ENCODE results near the gene PKP2.
"Not testable (repeated sequence)": the region's sequence is repeated elsewhere in the genome, so short reads cannot be mapped to it uniquely, and the experiment has no call there.

Gene PKP2

GRCh38 chr12:32895688-32896431, 717 bp downstream of the PKP2 start:
- DNase-seq: no peak

GRCh38 chr12:32894566-32894965, 2.0 kb downstream of the PKP2 start:
- DNase-seq: no peak

GRCh38 chr12:32893458-32893857, 3.1 kb downstream of the PKP2 start:
- DNase-seq: no peak

GRCh38 chr12:32893043-32893442, 3.5 kb downstream of the PKP2 start:
- DNase-seq: no peak

GRCh38 chr12:32892369-32892768, 4.2 kb downstream of the PKP2 start:
- not testable (repeated sequence) for DNase-seq

GRCh38 chr12:32891956-32892355, 4.6 kb downstream of the PKP2 start:
- no peak for DNase-seq

GRCh38 chr12:32891526-32891925, 5.1 kb downstream of the PKP2 start:
- DNase-seq: no peak

GRCh38 chr12:32889011-32889760, 7.4 kb downstream of the PKP2 start:
- DNase-seq: no peak

GRCh38 chr12:32887058-32887457, 9.5 kb downstream of the PKP2 start:
- no peak for DNase-seq

GRCh38 chr12:32885831-32886230, 10.7 kb downstream of the PKP2 start:
- DNase-seq: no peak

- no peak for DNase-seq
Observed at GRCh38 chr12:32884962-32885361, 11.6 kb downstream of the PKP2 start.

GRCh38 chr12:32881702-32882101, 14.9 kb downstream of the PKP2 start:
- DNase-seq: no peak

- no peak for DNase-seq
Observed at GRCh38 chr12:32881107-32881506, 15.5 kb downstream of the PKP2 start.

GRCh38 chr12:32879066-32879465, 17.5 kb downstream of the PKP2 start:
- not testable (repeated sequence) for DNase-seq

- no peak for DNase-seq
Observed at GRCh38 chr12:32877601-32878459, 18.7 kb downstream of the PKP2 start.

GRCh38 chr12:32876004-32876403, 20.6 kb downstream of the PKP2 start:
- DNase-seq: no peak

- no peak for DNase-seq
Observed at GRCh38 chr12:32874975-32875374, 21.6 kb downstream of the PKP2 start.

GRCh38 chr12:32874078-32874477, 22.5 kb downstream of the PKP2 start:
- no peak for DNase-seq

GRCh38 chr12:32872416-32872815, 24.2 kb downstream of the PKP2 start:
- DNase-seq: not testable (repeated sequence)

GRCh38 chr12:32870716-32871115, 25.9 kb downstream of the PKP2 start:
- no peak for DNase-seq

- no peak for DNase-seq
Observed at GRCh38 chr12:32868885-32869284, 27.7 kb downstream of the PKP2 start.

GRCh38 chr12:32864731-32865130, 31.8 kb downstream of the PKP2 start:
- DNase-seq: no peak

- DNase-seq: no peak
Observed at GRCh38 chr12:32863128-32863527, 33.4 kb downstream of the PKP2 start.
